AG04450 (cell line): Measurements from ENCODE around the gene POMGNT2. TPM values are rescaled to one million over a fixed set of nuclear protein-coding genes. Genes with fewer than 3 reads are reported as not detected.

Experiments
- CTCF ChIA-PET: fragments of 300-600, 350-600 bp; formaldehyde crosslinking; extraction: SDS; loops from one replicate; lab custom pipeline; 2022; ENCODE audit warnings: antibody characterized with exemption, inconsistent platforms; lab: Charles Lee
- POLR2A ChIA-PET: fragments of 350-600 bp; formaldehyde crosslinking; extraction: SDS; loops from one replicate; lab custom pipeline; 2021; ENCODE audit warnings: antibody characterized with exemption, inconsistent platforms; lab: Yijun Ruan, JAX
- DNase-seq: peaks from one replicate; pipeline ENCODE4 v3.0.0-alpha.2; 2011; ENCODE audit warnings: low read depth, low spot score
- H3K27ac ChIP-seq: one replicate; pipeline ENCODE4 v1.5.1; 2012; ENCODE audit warnings: low read depth, low read length, control low read depth
- H3K27me3 ChIP-seq: one replicate; pipeline ENCODE4 v1.6.0; 2012; ENCODE audit warnings: low read length; ENCODE audit not compliant: control insufficient read depth, insufficient read depth
- H3K4me3 ChIP-seq: 2 replicates; pipeline ENCODE4 v1.5.1; 2011; ENCODE audit warnings: mild to moderate bottlenecking, low read depth, low read length, control low read depth
- H3K9me3 ChIP-seq: 2 replicates; pipeline ENCODE4 v1.5.1; 2012; ENCODE audit warnings: low read length; ENCODE audit not compliant: control insufficient read depth, insufficient read depth
- CTCF ChIP-seq: IDR thresholded peaks from 2 replicates; pipeline ENCODE4 v1.5.1; 2011; ENCODE audit warnings: low read depth, low read length, control low read depth, inconsistent platforms
- polyA plus RNA-seq: library from polyadenylated mRNA; depleted of rRNA; stranded (reverse); fragments of >200 nt; gene quantifications from 2 replicates; pipeline ENCODE4 v1.2.3, GENCODE V29; 2011

Gene POMGNT2
- polyA plus RNA-seq, 1 experiment, result 9.3 TPM

- ChIA-PET POLR2A (no interaction called here), CTCF (no interaction called here)
- Histone ChIP-seq H3K9me3 (no peaks in the 10 kb centered on the region), H3K27ac (no peak overlapping the region), H3K4me3 (no peak overlapping the region), H3K27me3 (no peaks in the 10 kb centered on the region)
- DNase-seq, result no peak
- TF ChIP-seq CTCF, result no peak
Measured at GRCh38 chr3:43074901-43075689, 30.8 kb downstream of the POMGNT2 start.

- Histone ChIP-seq H3K27ac (no peak overlapping the region), H3K27me3 (no peaks in the 10 kb centered on the region), H3K9me3 (no peaks in the 10 kb centered on the region), H3K4me3 (no peak overlapping the region)
- TF ChIP-seq CTCF, result no peak
- no peak for DNase-seq
- CTCF ChIA-PET, result no interaction called here
- POLR2A ChIA-PET, result no interaction called here
Measured at GRCh38 chr3:43074482-43074881, 31.4 kb downstream of the POMGNT2 start.

- Histone ChIP-seq H3K4me3 (no peak overlapping the region), H3K27ac (no peak overlapping the region), H3K27me3 (no peaks in the 10 kb centered on the region), H3K9me3 (no peaks in the 10 kb centered on the region)
- CTCF ChIA-PET, result no interaction called here
- POLR2A ChIA-PET, result no interaction called here
- no peak for DNase-seq
- no peak for TF ChIP-seq CTCF
Measured at GRCh38 chr3:43073836-43074220, 32.1 kb downstream of the POMGNT2 start.

GRCh38 chr3:43073116-43073835, 32.6 kb downstream of the POMGNT2 start:
- no peak for TF ChIP-seq CTCF
- no peaks in the 10 kb centered on the region for H3K9me3 ChIP-seq
- no peak overlapping the region for H3K27ac ChIP-seq
- DNase-seq, result no peak
- ChIA-PET CTCF (interaction anchor here (2.6 kb wide), 1 partner anchor 111 kb away, joined by 9 read pairs; no protein-coding TSS in a partner anchor), POLR2A (no interaction called here)
- no peak overlapping the region for H3K4me3 ChIP-seq
- H3K27me3 ChIP-seq, result no peaks in the 10 kb centered on the region

GRCh38 chr3:43072361-43072760, 33.5 kb downstream of the POMGNT2 start:
- CTCF ChIA-PET, result interaction anchor here (0.7 to 2.6 kb wide), 2 partner anchors 110 to 293 kb away, joined by 3 to 9 read pairs; no protein-coding TSS in a partner anchor
- Histone ChIP-seq H3K9me3 (no peaks in the 10 kb centered on the region), H3K4me3 (no peak overlapping the region), H3K27ac (no peak overlapping the region), H3K27me3 (no peaks in the 10 kb centered on the region)
- DNase-seq, result no peak
- TF ChIP-seq CTCF, result no peak
- POLR2A ChIA-PET, result no interaction called here
